GM21619 (cell line): ENCODE results near the gene POLD2.
A peak's percentile ranks its signal among the peaks of the same experiment; 100 is the strongest.

Experiments used
- ATAC-seq: cut with Tn5 transposase; IDR thresholded peaks from one replicate; pipeline ENCODE4 v1.9.1; 2021; ENCODE audit not compliant: unreplicated experiment

POLD2 gene

DNA sequence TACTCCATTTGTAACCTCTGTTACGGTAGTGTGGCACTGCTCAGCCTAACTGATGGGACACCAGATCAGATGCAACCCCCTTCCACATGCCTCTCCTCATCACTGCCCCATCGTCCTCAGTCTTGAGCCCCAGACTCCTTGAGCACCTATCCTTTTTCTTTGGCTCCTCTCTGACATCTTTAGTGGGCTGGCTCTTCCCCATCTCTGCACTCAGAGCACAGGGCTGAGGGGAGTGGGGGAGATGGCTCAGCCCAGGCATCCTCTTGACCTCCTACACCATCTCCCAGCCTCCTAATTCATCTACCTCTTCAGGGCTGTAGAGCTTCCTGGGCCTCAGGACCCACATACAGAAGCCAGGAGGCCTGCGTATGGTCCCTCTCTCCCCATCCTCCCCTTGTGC lies 39.6 kb downstream of the POLD2 start:
- ATAC-seq = no peak

DNA sequence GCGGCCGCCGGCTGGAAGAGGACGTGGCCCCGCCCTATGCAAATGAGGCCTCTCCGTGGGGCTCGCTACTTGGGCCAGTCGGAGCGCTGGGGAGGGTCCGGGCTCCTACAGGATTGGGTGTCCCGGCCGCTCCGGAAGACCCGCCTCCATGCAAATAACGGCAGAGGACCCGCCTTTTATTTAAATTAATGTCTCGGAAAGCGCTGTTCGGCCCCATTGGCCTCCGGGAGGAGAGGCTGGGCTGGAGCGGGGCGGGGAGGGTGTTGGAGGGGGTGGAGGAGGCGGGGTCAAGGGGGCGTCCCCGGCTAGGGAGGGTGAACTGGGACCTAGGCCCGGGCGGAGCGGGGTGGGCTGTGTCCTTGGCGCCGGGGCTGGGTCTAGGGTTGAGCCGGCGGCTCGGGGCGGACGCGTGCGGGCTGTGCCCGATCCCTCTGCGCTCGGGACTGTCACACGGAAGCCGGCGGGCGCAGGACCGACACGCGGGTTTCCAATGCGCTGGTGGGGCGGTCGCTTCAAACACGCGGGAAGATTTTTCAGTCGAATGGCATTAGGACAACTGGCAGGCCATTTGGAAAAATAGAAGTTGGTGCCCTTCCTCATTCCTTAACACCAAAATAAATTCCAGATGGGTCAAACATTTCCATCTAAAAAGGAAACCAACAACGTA lies 40.7 kb downstream of the POLD2 start:
- peak; percentile 88 for ATAC-seq

DNA sequence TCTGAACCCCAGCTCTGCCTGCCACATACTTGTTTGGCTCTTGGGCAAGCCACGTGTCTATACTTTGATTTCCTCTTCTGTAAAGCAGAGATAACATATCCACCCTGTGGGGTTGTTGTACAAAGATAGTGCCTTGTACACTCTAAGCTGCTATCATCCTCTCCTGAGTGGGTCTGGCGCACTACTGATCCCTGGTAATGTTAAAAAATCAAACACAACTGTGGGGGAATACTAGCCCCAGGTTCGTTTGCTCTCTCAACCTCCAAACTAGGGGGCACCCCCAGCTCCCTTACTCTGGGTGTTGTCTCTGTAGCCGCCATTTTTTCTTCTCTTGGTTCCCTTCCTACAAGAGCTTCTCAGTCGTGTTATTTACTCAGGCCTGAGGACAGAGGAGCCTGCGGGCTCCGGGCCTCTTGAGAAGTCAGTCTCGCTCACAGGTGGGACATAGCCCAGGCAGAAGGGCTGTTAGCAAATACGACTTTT lies 42.0 kb downstream of the POLD2 start:
- ATAC-seq = no peak

DNA sequence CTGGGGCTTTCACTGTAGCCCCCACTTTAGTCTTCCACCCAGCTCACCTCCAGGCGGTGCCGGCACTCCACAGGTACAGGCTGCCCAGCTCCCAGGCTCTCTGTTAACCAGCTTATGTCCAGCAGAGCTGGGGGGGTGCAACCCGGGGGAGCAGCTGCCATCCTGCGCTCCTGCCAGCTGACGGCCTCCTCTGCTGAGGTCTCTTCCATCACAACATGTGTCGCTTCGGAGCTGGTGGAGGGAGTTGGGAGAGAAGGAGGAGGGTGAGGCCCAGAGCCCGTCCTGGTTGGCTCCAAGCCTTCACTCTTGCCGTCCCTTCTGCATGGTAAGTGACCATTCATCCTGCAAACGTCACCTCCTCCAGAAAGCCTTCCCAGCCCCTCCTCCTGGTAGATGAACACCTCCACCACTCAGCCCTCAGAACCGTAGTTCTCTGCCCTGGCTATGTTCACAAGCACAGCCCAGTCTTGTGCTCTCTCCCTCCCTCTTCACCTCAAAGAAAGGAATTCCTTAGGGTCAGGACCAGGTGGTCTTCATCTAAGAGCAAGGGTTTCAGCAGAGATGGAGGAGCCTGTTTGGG lies 42.6 kb downstream of the POLD2 start:
- ATAC-seq = no peak

DNA sequence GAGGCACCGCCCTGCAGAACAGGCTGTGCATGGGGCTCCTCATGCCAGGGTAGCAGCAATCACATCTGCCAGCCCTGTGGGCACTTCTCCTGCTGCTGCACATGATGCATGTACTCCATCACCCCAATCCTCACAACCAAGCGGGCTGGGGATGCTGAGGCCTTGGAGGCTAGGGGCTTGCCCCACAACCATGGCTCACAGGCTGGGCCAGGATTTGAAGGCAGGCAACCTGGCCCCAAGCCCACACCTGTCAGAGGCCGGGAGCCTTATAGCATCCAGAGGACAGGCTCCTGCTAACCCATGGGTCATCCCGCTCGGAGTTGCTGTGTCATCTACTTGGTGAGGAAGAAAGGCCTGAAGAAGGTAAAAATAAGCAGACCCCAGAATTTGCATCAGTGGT lies 43.2 kb downstream of the POLD2 start:
- ATAC-seq = no peak

DNA sequence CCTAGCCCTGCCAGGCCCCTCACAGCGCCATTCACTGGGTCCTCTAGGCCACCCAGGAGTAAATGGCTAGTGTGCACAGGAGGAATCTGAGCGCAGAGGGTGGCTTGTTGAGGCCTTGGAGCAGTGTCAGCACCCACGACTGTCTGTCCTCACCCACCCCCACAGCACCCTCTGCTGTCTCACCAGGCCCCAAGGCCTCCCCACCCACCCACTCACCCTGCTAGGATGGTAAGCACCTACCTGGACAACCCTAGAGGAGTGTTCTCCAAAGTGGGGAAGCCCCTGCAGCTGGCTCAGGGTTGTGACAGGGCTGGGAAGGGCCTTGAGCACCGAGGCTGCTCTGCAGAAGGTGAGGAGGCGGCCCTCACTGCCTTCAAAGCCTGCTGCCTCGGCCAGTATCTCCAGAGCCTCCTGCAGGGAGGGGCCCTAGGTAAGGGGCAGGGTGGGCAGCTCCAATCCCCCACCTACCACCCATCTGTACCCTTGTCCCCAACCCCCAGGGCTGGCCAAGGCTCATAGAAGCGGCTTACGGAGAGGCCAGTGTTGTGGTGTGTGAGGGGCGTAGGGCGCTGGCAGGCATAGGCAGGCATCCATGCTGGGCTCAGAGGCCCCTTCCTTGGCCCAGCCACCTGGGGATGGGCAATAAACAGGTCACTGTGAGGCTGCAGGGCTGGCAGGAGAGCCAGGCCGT lies 43.9 kb downstream of the POLD2 start:
- no peak for ATAC-seq

DNA sequence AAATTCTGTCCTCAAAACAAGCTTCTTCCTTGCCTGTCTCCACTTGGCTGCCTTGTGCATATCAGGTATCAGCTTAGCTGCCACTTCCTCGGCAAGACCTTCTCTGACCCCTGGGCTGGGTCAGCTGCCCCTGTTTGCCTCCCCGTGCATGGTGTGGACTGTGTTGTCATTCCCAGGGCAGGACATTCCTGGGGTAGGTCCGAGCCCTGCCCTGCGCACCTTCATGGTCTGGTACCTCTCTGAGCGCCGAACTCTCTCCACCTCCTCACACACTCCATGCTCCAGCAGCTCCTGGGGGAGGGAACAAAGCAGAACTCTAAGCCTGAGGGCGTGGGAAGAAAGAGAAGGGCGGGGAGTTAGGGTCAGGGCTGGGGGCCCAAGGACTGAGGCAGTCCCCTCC lies 44.8 kb downstream of the POLD2 start:
- ATAC-seq = no peak

DNA sequence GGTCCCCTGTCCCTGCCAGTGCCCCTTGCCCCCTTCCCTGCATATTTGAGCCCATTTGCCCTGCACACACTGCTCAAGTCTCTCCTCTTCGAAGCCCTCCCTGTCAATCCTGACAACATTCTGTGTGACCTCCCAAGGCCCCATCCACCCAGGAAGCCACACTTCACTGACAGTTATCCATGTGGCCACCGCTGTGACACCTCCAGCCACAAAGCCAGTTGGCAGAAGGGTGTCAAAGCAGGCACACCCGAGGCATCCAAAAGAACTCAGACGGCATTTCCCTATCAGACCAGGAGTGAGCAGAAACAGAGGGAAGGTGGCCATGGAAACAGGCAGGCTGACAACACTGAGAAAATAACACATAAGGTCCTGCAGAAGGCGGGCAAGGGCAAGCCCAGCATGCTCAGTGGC lies 45.7 kb downstream of the POLD2 start:
- ATAC-seq = no peak

DNA sequence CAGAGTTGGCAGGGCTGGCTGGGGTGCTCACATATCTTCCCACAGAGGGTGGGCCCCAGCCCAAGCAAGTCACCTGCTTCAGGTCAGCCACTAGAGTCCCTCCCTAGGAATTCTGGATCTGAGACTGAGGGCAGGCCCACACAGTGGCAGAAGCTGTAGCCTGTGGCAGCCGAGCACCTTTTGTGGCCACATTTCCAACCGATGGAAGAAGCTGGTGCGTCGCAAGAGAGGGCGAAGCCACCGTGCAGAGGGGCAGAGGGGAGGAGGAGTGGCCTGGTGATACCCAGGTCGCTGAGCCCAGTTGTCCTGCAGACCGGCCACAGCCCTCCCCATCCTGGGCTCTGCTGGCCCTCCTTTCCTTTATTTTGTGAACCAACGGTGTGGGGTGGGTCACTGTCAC lies 46.3 kb downstream of the POLD2 start:
- no peak for ATAC-seq

DNA sequence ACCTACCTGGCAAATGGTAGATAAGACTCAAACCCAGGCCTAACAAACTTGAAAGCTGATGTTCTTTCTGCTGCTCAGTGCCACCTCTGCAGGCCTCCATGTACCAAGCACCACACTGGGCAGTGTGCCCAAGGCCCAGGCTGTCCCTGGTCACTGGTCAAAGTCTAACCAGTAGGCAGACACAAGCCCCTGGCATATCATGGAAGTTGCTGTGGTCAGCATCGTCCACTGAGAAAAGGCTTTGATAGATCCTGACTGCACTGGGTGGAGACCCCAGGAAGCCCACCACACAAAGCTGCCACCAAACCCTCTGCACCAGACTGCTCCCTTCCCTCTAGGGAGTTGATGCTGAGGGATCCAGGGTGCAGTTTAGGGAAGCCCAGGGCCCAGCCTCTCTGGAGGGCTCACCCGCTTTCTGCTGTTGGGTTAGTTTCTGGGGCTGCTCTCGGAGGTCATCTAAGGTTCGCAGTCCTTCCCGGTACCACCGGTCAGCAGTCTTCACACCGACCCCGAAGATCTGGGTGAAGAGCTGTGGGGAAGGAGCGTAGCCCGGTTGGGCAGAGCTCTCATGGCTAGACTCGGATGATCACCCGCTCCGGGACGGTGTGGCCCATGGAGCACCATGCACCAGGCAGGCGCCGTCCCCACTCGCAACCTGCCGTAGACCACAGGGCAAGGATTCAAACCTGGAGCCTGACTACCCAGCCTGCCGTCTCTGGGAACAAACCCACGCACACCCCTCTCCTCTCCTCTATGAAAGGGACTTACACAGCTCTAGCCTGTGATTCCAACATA lies 47.0 kb downstream of the POLD2 start:
- no peak for ATAC-seq

DNA sequence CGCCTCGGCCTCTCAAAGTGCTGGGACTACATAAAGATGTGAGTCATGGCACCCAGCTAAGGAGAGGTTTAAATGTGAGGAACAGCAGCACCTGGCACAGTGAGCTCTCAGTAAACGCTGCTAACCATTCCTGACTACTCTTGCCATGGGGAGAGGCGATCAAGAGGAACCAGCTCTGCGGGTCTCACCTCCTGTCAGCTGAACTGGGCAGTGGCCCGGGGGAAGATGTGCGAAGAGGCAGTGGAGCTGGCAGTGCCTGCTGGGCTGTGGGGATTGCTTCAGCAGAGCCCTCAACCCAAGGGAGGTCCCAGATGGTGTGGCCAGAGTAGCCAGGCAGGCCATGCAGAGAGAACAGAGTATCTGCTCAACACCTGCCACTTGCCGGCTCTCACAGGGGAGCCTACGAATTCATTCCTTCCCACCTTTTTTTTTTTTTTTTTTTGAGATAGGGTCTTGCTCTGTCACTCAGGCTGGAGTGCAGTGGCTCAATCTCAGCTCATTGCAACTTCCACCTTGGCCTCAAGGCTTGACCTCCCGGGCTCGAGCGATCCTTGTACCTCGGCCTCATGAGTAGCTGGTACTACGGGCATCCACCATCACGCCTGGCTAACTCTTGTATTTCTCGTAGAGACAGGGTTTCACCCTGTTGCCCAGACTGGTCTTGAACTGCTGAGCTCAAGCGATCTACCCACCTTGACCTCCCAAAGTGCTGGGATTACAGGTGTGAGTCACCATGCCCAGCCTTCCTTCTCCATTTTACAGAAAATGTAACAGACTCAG lies 47.9 kb downstream of the POLD2 start:
- no peak for ATAC-seq

DNA sequence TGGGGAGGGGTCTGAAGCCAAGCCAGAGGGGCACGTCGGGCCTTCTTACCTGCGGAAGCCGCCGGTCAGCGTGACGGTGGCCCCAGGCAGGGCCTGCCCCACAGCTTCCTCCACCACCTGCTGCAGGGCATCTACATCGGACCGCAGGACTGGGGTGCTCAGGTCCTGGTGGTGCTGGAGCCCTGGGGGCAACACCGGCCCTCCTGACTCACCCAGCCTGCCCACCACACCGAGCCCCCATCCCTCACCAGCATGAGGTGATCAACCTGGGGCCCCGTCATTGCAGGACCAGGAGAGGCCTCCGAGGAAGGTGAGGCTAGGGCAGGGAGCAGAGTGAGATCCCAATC lies 49.0 kb downstream of the POLD2 start:
- no peak for ATAC-seq

DNA sequence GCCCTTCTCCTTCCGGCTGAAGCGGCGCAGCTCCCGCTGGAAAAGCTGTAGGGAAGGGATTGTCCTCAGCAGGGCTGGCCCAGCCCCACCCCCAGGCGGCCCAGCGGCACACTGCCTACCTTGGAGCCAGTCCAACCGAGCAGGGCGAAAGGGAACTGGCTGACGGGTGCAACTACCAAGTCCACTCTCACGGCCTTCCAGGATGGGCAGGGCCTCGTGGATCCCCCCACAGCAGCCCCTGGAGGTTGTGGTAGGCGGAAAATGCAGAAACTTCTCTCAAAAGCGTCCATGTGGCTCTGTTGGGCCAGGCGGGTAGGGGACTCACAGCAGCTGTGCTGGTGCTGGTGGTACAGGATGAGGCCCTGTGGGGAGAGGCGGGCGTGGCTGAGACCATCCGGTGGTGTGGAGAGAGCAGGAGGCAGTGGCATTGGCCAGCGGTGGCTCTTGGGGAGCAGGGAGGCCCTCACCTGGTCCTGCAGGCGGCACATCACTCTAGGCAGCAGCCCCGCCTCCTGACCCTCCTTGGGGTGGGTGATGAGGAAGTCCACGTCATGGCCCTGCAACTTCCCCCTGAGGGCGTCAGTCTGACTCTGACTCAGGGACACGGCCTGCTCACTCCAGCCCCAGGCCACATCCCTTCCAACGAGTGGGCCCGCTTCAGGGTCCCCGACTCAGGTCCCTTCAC lies 49.5 kb downstream of the POLD2 start:
- peak; percentile 69 for ATAC-seq

DNA sequence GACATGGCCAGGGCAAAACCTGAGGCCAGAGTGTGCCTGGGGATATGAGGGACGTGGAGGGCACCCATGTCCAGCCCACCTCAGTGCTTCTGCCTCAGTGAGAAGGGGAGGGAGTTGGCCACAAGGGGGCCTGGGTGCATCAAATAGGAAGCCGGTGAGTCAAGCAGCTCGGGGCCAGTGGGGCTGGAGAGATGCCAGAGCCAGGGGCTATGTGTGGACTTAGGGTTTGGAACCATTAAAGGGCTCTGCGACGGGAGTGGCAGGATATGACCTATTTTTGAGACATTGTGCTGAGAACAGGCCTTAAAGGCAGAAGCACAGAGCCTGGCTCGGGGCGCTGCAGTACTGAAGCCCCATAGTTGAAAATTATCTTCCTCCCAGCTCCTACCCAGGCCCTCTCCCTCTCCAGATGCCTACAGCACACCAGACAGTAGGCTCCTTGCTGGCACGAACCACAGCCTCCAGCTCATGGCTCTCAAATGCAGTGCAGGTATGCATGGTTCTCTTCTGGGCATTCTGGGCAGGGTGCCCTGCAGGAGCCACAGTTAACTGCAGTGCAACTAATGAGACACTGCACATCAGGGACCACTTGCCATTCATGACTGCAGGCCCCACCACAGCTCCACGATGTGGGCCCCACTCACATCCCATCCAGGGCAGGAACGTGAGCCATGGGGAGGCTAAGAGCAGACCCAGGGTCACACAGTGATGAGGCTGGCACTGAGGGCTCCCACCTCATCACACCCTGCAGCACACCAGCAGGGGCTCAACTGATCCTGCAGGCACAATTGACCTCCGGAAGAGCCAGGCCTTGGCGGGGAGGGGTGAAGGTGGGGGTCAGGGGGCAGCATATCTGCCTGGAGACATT lies 50.8 kb downstream of the POLD2 start:
- no peak for ATAC-seq

DNA sequence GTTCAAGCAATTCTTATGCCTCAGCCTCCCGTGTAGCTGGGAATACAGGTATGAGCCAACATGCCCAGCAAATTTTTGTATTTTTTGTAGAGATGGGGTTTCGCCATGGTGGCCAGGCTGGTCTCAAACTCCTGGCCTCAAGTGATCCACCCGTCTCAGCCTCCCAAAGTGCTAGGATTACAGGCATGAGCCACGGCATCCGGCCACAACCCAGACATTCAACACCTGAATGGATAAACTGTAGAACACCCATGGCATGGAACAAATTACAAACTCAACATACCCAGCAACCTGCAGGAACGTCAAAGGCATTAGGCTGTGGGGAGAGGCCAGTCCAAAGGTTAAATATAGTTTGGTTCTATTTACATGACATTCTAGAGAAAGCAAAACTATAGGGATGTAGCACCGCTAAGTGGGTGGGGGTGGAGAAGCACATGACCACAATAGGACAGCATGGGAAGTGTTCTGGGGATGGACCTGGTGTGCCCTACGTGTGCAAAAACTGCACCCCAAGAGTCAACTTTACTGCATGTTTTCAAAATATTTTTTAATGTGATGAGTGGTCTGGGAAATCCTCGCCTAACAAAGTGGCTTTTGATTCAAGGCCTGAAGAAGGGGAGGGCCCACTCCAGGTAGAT lies 51.5 kb downstream of the POLD2 start:
- no peak for ATAC-seq

DNA sequence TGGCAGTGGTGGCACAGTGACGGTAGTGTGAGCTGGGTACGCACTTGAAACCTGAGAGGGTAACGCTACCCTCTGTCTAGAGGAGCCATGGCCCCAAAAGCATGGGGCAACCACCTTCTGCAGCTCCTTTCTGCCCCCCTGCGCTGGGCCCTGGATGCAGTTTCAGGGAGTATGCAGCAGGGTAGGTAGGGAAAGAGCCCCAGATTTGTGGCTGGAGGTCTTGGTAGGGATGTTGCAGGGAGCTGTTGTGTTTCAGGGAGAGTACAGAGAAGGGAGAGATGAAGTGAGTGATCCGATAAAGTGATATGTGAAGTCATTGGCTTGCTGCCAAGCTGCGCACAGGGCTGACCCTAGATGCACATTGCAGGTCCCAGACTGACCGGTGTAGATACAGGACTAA lies 55.3 kb downstream of the POLD2 start:
- no peak for ATAC-seq

DNA sequence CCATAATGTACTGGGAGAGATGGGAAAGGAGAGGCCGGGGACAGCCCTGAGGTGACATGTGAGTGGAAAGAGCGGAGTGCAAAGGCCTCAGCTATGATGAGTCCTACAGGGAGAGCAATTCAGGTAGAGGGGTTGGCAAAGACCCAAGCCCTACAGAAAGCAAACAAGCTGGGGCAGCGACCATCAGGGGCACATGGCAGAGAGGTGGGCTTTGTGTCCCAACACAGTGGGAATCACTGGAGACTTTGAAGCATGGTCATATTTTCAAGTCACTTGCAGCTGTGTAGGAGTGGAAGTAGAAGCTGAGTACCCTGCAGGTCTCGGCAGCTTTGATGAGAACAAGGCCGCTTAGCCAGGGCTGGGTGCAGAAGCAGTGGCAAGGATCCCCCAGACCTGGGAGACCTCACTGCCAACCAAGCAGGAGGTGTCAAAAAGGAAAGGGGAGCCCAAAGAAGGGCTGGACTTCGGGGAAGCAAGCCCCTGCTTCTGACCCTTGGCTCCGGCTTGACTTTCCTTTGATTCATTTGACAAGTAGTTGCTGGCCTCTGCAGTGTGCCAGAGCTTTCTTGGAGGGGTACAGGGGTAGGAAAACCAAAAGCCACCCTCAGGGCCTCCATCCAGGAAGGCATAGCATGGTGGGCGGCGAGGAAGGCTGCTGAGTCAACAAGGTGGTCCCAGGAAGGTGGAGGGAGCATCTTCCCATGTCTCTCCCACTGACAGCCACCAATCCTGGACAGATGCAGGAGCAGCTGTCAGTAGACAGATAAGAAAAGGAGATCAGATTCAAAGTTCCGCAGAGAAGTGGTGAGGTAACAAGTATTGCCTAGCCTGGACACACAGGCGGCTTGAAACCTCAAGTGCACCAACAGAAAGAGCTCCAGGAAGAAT lies 56.0 kb downstream of the POLD2 start:
- no peak for ATAC-seq

DNA sequence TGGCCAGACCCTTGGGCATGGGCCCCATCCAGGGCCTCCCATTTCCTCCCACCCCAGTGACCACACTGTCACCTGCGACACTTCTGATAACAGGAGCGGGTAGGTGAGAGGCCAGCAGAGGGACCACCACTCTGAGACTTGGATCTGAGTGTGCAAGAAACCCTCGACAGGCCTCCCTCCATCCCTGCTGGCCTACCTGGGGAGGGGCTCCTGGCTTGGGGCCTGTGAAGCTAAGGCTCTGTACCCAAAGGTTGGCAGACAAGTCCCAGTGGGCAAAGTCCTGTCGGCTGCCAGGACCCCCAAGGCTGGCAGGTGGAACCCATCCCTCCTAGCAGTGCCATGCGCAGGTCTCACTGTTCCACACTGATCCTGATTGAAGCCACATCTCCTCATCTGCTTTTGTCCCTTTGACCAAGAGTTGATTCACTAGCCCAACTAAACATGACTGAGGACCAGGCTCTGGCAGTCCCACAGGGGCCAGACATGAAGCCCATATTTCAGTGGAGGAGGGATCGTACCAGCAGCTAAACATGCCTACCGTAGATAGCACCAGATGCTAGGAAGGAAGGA lies 56.8 kb downstream of the POLD2 start:
- ATAC-seq = no peak
